Ureter (tissue), 1 donor: ENCODE data around the gene RHOXF1. TPM values are rescaled to one million over a fixed set of nuclear protein-coding genes. Genes with fewer than 3 reads are reported as not detected.
"Not testable (repeated sequence)": the region's sequence is repeated elsewhere in the genome, so short reads cannot be mapped to it uniquely, and the experiment has no call there.

Experiments used
- DNase-seq: peaks from one replicate; pipeline ENCODE4 v3.0.0-alpha.2; 2020; ENCODE audit warnings: low spot score
- total RNA-seq: library from RNA; stranded (reverse); gene quantifications from one replicate; pipeline ENCODE4 v1.2.4, GENCODE V29; 2023
- donor health status: DM: yes; HTN: yes; CAD: no.

RHOXF1 gene
- total RNA-seq, 1 donor from 2014 or later = not detected

DNA sequence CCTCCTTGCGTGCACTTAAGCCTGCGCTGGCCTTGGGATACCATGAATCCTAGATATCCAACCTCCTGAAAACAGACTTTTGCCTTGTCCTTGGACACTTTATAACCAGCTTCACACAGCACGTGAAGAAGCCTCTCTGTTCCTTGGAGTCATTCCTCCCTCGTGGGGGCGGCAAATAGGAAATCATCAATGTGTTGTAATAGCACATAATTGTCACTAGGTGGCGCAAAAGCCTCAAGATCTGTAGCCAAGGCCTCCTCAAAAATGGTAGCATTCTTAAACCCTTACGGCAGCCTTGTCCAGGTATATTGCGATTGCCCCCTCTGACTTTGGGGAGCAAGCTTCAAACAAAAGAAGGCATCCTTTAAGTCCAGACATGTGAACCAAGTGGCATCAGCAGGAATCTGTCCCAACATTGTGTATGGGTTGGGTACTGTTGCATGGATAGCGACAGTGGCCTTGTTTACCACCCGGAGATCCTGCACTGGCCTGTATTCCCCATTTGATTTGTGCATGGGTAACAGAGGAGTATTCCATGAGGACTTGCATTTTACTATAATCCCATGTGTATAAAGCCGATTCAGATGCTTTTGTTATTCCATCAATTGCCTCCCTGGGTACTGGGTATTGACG lies 30.0 kb downstream of the RHOXF1 start:
- not testable (repeated sequence) for DNase-seq

DNA sequence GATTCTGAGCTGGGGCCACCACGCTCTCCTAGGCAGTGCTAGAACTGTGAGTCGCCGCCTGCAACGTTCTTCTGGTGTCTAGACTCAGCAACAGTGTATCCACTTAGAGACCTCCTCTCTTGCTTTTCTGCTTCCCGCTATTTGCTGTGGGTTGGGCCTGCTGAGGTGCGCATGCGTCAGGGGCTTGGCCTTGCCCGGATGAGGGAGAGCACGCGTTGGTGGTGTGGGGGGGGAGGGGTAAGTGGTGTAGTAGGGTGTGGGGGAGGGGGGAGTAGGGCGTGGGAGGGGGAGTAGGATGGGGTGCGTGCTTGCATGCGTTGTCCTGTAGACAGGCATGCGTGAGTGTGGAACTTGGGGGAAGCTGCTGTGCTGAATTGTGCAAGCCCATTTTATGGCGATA lies 38.1 kb downstream of the RHOXF1 start, which contains the start of gene RHOXF2B:
TSS of gene RHOXF2B (minus strand) at position 101 of the 400 bp plus-strand sequence. CDS start 138 bp downstream, outside the sequence.
- not testable (repeated sequence) for DNase-seq

DNA sequence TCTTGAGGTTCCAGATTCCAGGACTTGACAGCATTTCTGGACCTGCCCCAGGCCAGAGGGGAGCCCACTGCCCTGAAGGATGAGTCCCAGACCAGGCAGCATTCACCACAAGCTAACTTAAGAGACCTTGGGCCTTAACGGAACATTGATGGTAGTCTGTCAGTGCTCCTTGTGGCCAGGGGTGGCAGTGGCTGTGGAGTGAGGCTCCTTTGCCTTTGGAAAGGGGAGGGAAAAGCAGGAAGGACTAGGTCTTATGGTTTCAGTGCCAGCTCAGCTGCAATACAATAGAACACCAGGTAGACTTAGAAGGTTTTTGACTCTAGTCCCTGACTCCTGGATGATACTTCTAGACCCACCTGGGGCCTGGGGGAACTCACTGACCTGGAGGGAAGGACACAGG lies 49.5 kb downstream of the RHOXF1 start:
- DNase-seq = not testable (repeated sequence)

Other genes starting within 250 kb of the RHOXF1 start
- gene RNF113A, start 244.2 kb downstream of the RHOXF1 start, total RNA-seq = 13.0 TPM
- 71.7 TPM for gene NDUFA1, start 244.1 kb downstream of the RHOXF1 start, total RNA-seq
- not detected for gene AKAP14, start 220.0 kb downstream of the RHOXF1 start, total RNA-seq
- gene NKAP, start 172.2 kb downstream of the RHOXF1 start, total RNA-seq = 8.0 TPM
- gene RHOXF2B, start 38.2 kb downstream of the RHOXF1 start, total RNA-seq = not detected
- not detected for gene RHOXF2, start 42.7 kb upstream of the RHOXF1 start, total RNA-seq
- gene ZBTB33, start 134.9 kb upstream of the RHOXF1 start, total RNA-seq = 15.2 TPM
- gene TMEM255A, start 195.5 kb upstream of the RHOXF1 start, total RNA-seq = 2.1 TPM
- not detected for gene ATP1B4, start 246.2 kb upstream of the RHOXF1 start, total RNA-seq